ENCODE results near the gene GOLGA7B.

The GOLGA7B gene

DNA sequence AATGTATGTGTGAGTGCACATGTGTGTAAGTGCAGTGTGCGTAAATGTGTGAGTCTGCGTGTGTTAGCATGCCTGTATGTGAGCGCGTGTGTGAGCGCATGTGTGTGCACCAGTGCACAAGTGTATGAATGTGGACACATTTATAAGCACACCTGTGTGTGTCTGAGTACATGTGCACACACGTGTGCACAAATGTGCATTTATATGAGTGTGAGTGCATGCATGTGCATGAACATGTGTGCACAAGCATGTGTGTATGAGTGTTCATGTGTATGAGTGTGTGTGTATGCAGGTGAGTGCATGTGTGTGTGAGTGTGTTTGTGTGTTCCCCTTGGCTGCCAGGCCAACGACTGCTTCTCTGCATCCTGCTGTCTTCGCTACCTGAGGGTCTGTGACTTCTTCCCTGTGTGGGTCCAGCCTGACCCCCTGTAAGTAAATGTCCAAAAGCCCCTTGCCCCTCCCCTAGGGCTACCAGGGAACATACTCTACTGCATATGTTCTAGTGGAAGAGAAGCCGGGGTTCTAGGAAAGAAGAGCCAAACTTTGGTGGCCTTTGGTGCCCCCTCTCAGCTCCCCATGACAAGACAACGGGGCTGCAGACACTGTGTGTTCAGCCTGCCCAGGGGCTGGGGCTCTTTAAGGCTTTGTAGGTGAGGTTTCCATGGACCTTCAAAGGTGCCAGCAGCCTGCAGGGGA is 17.0 kb downstream of the GOLGA7B start:
- no peak for DNase-seq (ENCODE audit: low spot score)

DNA sequence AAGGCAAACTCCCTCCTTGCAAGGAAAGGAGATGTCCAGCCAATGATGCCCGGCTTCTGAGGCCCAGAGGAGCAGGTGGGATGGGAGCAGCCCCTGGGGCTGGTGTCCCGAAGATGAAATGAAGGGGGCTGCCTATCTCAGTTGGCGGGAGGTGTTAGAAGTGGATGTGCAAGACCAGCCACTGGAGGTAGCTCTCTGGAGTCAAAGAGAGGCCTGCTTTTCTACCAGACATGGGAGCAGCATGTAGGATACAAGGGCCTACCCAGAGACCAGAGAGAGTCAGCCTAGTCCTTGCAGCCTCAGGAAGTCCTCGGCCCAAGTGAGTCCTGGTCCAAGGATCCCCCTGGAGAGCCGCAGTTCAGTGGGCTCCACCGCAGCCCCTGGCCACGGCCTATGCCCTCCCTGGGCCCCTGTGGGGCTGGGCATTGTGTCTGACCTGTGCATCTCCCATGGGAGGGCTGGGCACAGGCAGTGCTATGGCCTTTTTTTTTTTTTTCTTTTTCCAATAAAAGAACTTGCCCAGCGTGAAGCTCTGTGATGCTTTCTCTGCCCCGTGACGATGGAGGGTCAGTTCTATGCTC is 17.7 kb downstream of the GOLGA7B start:
- DNase-seq (ENCODE audit: low spot score), result no peak

GRCh38 chr10:97868134-97868685 is 18.6 kb downstream of the GOLGA7B start:
- DNase-seq (ENCODE audit: low spot score), result no peak

GRCh38 chr10:97869091-97870042 is 19.7 kb downstream of the GOLGA7B start:
- peak; percentile 87 for DNase-seq (ENCODE audit: low spot score)

GRCh38 chr10:97870990-97871389 is 21.3 kb downstream of the GOLGA7B start:
- DNase-seq (ENCODE audit: low spot score), result no peak

DNA sequence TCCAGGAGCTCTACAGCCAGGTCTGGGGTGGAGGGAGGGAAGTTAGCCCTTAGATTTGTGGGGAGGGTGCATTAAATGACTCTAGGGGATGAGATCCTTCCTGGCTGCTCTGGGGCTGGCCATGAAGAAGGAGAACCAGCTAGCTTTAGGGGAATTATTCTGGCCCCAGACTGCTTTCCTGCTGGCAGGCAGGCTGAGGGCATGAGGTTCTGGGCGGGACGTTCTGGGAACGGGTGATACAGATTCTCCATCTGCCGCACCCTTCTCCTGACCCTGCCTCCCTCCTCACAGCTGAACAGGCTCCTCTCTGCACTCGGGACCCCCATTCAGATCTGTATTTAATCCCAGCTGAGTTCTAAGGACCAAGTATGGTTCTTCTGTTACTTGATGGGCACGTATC is 23.9 kb downstream of the GOLGA7B start:
- no peak for DNase-seq (ENCODE audit: low spot score)

DNA sequence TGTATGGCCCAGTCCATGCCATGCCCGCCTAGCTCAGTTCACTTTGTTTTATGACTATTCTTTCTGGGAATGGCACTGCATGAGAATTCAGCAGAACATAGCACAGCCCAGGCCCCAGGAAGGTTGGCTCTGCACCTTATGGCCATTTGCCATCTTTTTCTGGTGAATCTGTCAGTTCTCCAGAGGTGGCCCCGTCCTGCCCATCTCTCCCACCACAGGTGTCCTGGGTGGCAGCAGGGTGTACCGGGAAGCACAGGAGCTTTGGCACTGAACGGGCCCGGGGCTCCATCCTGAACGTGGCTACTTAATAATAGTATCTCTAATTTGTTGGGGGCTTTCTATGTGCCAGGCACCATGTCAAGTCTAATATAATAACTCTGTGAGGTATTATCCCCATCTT is 24.7 kb downstream of the GOLGA7B start:
- DNase-seq (ENCODE audit: low spot score), result no peak

DNA sequence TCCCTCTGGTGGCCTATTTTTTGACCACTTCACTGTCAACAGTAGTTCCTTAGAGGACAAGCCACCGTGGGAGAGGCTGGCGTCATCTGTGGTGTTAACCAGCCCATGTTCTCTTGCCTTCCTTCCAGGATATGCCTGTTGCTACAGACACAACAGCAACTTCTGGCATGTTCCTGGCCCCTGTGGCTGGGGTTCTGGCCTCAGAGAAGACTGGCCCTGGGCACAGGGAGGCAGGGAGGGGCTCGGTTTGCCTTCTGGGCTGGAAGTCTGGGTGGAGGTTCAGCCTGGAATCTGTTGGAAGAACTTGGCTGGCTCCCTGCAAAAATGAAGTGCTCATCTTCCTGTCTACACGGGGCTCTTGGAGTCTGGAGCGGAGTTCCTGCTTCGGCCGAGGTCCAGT is 25.7 kb downstream of the GOLGA7B start:
- DNase-seq (ENCODE audit: low spot score), result no peak

GRCh38 chr10:97876402-97876801 is 26.8 kb downstream of the GOLGA7B start:
- DNase-seq (ENCODE audit: low spot score), result no peak

GRCh38 chr10:97879241-97879640 is 29.6 kb downstream of the GOLGA7B start:
- no peak for DNase-seq (ENCODE audit: low spot score)

DNA sequence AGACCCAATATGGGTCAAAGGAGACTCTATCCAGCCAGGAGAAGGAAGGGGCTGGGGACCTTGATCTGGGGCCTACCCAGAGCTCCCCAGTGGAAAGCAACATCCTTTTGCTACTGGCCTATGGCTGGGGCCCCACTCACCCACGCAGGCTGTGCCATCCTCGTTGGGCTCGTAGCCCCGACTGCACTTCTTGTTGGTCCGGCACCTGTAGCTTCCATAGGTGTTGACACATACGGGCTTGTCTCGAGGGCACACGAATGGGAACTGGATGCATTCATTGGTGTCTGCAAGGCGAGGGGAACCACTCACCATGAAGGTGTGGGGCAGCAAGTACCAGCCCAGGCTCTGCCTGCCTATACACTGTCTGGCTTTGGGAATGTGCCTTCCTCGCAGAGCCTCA is 30.5 kb downstream of the GOLGA7B start:
- DNase-seq (ENCODE audit: low spot score), result no peak

DNA sequence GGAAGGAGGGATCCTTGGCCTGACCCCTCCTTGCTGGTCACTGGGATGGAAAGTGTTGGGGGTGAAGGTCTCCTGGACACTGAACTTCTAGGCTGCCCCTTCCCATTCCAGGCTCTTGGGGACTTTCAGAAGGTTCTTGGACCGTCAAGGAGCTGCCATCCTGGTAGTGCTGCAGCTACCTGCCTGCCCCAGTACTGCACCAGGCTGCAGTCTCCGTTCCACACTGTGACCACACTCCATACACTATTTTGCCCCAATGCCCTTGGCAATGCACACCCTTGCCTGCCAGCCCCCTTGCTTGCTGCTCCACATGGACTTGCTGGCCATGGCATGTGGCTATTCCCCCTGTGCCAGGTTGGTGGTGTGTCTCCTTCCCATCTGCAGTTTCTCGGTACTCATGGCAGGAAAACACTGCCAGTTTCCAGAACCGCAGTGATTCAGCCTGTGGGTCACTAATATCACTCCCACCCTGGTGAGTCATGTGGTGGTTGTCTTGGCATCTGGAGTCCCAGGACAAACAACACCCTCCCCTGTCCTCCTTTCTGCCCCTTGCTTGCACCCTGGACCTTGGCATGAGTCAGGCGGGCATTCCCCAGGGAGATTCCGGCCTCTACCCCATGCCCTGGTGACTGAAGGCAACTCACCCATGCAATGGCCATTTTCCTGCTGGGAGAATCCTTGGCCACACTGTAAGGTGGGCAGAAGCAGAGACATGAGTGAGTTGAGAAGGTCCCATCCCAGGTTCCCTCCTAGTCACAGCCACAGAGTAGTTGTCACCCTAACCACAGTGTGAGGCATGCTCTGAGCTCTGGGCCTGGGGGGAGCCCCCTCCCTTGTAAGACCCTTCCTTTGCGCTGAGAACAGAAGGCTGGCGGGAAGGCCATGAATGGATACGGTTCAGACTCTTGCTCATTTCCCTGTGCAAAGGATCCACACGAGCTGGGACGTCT is 32.8 kb downstream of the GOLGA7B start:
- DNase-seq (ENCODE audit: low spot score), result no peak

GRCh38 chr10:97883092-97883485 is 33.4 kb downstream of the GOLGA7B start:
- no peak for DNase-seq (ENCODE audit: low spot score)

GRCh38 chr10:97886286-97886685 is 36.6 kb downstream of the GOLGA7B start:
- DNase-seq (ENCODE audit: low spot score), result no peak

DNA sequence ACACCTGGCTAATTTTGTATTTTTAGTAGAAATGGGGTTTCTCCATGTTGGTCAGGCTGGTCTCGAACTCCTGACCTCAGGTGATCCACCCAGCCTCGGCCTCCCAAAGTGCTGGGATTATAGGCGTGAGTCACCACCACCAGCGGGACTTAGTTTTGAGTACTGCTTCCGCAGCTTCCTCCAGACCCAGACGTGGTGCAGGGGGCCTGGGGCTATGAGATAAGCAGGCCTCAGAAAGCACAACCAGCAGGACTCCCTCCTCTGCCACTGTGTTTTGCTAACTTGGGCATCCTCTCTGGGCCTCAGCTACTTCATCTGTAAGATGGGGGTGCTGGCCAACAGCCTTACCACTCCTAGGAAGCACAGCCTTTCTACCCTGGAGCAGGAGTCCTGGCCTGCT is 37.8 kb downstream of the GOLGA7B start:
- no peak for DNase-seq (ENCODE audit: low spot score)

- no peak for DNase-seq (ENCODE audit: low spot score)
Measured at GRCh38 chr10:97888134-97888533, 38.5 kb downstream of the GOLGA7B start.

DNA sequence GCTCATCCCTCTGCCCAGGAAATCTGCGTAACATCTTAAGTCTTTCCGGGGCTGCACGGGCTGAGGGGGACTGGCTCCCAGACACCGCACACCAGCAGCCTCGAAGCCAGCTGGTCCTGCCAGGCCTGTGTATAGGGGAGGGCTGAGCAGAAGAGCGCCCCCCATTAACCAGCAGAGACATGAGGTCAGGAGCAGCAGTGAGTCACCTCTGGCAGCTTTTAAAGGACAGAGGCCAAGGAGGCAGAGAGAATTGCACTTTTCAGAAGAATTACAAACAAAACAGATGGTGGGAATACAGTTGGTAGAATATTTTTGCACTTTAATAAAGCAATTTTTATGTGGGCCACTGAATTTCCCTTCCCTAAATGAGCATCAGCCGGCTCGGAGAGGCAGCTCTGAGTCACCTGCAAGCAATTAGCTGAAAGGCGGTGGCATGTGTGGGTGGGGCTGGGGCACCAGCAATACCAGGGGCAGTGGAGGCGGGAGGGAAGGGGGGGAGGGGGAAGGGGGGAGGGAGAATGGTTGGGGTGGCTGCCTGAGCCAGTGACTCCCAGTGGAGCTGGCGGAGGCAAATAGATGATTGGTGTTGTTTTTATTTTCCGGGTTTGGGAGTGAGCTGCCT is 39.1 kb downstream of the GOLGA7B start:
- DNase-seq (ENCODE audit: low spot score), result no peak

GRCh38 chr10:97889461-97890265 is 40.0 kb downstream of the GOLGA7B start:
- no peak for DNase-seq (ENCODE audit: low spot score)

DNA sequence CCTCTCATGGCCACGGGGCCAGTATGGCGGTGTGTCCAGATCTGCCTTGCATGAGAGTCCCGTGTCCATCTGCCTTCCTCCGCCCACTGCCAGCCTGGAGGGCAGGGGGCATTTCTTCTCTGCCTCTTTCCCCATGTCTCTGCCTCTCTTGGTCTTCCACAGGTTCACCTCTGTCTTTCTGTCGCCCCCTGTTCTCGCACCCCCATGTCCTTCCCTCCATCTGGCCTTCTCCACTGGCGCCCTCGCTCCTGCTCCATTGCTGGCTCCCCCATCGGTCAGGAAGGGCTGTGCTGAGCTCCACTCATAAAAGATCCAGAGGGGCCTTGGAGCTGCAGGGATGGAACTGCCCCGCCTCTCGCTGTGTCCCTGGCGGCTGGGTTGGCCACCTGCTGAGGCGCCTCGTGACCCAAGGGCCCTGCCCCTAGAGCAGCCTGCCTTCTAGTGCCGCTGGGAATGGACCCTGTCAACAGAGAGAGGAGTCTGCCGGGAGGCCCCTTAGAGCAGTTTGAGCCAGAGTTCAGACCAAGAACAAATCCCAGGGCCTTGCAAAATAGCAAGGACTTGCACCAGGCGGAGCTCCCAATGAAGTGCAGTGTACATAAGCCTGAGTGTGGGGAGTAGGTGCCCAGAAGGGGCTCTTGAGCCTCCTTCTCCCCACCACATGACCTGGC is 42.0 kb downstream of the GOLGA7B start:
- peak; percentile 47 for DNase-seq (ENCODE audit: low spot score)
